Fibroblast of peridontal ligament (primary cell): ENCODE measurements around the gene KRT8.
A peak's percentile ranks its signal among the peaks of the same experiment; 100 is the strongest.
"Not testable (repeated sequence)": the region's sequence is repeated elsewhere in the genome, so short reads cannot be mapped to it uniquely, and the experiment has no call there.

Experiments
- DNase-seq: peaks from one replicate; pipeline ENCODE4 v3.0.0-alpha.2; 2010; ENCODE audit errors: extremely low read depth

The KRT8 gene

DNA sequence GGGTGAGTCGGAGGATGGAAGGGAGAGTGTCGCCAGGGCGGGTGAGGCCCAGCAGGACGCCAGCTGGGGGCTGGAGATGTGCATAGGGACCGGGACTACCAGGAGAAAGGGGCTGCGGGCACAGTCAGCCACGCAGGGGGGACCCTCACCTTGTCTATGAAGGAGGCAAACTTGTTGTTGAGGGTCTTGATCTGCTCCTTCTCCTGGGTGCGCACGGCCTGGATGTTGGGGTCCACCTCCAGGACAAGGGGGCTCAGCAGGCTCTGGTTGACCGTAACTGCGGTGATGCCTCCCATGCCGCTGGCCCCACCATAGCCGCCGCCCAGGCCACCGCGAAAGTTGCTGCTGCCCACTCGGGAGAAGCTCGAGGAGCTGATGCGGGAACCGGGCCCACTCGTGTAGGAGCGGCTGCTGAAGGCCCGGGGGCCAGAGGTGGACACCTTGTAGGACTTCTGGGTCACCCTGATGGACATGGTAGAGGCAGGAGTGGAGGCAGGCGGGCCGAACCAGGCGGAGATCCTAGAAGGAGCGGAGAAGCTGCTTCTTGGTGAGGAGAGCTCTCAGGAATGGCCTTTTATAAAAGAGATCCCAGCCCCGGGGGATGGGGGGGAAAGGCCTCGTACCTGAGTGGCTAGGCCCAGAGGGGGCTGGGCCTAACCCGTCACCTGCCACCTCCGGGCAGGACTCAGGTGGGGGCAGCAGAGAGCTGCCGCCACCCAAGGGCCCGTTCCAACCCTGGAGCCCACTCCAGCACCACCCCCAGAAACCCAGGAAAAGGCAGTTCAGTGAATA lies at the start of gene KRT8:
TSS of gene KRT8 (minus strand) at position 568 of the 792 bp plus-strand sequence. CDS start at position 473, 95 bp downstream.
- not testable (repeated sequence) for DNase-seq

DNA sequence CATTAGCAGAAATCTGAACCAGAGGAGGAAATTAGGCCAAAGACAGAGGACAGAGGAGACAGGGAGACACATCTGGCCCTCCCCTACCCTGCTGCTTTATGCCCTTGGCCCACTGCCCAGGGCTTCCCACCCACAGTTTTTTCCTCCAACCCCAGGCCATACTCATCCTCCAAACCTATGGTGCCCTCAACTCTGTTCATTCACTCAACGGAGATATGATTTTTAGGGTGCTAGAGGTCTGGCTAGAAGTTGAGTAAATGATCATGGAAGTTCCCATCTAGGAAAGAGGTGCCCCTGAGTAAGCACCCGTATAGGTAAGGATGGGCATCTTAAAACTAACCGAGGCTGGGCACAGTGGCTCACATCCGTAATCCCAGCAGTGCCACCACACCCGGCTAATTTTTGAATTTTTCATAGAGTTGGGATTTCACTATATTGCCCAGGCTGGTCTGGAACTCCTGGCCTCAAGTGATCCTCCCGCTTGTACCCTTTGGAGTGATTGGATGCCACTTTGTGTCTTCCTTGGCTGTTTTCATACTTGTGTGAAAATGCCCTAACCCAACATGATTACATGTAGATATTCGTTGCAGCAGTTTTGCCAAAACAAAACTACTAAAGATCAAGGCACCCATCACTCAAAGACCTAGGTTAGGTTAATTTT lies 48.4 kb upstream of the KRT8 start:
- no peak for DNase-seq

DNA sequence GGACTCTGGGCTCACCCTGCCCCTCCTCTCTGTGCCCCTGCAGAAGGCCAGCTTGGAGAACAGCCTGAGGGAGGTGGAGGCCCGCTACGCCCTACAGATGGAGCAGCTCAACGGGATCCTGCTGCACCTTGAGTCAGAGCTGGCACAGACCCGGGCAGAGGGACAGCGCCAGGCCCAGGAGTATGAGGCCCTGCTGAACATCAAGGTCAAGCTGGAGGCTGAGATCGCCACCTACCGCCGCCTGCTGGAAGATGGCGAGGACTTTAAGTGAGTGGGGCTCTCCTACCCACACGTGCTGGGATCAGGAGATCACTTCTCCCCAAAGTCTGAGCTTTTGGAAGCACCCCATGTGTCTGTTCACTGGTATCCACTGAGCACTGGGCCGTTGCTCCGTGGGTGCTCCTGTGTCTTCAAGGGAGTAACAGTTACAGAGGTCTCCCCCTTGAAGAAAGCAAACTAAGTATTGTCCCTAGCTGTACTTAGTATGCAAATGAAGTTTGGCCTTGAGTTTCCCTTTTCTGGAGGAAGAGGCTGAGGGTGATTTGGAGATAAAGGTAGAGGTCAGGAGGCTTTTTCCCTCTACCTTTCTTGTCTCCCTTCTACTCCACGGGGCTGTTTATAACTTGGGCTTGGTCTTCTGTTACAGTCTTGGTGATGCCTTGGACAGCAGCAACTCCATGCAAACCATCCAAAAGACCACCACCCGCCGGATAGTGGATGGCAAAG lies 47.4 kb upstream of the KRT8 start:
- no peak for DNase-seq

DNA sequence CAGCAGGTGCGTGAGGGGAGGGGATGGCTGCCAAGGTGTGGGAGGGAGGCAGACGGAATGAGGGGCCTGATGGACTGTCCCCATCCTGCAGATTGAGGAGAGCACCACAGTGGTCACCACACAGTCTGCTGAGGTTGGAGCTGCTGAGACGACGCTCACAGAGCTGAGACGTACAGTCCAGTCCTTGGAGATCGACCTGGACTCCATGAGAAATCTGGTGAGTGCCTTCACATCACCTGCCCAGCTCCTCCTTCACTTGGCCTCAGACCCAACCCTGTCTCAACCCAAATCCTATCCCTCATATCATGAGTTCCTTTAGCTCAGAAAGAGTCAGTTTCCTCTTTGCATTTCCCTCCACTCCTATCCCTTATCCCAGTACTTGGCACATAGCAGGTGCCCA lies 46.8 kb upstream of the KRT8 start:
- DNase-seq: no peak

DNA sequence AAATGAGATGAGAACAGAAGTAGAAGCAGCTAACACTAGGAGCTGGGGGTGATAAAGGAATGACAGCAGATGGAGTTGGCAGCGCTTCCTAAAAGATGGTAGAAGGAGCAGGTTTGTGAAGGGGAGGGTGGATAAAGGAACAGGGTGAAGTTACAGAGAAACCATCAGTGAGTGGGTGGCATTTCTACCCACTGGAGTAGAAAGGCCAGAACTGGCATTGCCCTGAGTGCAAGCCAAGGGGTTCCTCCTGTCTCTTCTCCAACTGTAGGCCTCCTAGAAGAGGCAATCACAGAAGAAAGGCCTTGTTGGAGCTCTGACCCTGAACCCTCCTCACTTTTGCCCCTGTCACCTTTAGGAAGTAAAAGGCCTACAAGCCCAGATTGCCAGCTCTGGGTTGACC lies 46.2 kb upstream of the KRT8 start:
- DNase-seq: no peak

DNA sequence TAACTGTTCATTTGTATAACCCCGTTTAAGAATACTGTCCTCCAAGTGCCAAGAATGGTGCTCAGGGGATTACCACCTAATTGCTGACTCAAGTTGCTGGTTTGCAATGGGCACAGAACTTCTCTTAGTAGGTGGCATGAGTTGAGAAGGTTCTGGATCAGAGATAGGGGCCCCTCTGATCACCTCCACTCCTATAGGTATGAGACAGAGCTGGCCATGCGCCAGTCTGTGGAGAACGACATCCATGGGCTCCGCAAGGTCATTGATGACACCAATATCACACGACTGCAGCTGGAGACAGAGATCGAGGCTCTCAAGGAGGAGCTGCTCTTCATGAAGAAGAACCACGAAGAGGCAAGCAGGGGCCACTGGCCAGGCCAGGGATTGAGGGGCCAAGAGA lies 45.7 kb upstream of the KRT8 start:
- DNase-seq: no peak

DNA sequence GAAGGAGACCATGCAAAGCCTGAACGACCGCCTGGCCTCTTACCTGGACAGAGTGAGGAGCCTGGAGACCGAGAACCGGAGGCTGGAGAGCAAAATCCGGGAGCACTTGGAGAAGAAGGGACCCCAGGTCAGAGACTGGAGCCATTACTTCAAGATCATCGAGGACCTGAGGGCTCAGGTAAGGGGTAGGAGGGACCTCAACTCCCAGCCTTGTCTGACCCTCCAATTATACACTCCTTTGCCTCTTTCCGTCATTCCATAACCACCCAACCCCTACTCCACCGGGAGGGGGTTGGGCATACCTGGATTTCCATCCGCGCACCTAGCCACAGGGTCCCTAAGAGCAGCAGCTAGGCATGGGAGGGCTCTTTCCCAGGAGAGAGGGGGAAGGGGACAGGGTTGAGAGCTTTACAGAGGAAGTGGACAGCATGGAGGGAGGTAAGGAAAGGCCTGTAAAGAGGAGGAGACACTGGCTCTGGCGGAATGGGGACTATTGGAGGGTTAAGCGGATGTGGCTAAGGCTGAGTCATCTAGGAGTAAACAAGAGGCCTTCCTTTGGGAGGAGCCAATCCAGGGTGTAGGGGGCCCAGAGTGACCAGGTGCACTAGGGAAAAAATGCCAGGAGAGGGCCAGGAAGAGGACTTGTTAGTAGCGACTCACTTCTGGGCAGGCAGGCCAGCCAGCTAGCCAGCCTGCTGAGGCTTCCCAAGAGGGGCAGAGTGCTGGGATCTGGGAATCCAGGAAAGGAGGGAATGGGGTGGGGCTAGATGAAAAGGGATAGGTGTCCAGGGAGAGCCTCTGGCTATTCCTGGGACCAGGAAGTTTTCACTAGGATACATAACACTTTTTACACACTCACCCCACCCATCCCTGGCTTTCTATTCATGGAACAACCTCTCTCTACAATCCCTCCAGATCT lies 44.8 kb upstream of the KRT8 start:
- DNase-seq: peak; percentile 43

DNA sequence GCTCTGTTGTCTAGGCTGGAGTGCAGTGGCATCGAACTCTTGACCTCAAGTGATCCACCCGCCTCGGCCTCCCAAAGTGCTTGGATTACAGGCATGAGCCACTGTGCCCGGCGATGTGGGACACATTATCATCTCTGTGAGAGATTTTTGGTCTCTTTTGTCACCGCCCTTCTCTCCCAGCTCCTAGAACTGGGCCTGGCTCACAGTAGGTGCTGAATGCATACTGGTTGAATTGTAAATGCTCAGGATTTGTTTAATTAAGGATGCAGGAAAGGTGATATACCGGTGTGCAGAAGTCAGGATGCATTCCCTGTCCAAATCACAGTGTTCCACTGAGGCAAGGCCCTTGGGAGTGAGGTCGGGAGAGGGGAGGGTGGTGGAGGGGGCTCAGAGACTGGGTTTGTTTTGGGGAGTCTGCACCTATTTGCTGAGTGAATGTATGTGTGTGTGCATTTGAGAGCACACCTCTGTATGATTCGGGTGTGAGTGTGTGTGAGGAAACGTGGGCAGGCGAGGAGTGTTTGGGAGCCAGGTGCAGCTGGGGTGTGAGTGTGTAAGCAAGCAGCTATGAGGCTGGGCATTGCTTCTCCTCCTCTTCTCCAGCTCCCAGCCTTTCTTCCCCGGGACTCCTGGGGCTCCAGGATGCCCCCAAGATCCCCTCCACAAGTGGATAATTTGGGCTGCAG lies 43.0 kb upstream of the KRT8 start:
- DNase-seq: no peak

DNA sequence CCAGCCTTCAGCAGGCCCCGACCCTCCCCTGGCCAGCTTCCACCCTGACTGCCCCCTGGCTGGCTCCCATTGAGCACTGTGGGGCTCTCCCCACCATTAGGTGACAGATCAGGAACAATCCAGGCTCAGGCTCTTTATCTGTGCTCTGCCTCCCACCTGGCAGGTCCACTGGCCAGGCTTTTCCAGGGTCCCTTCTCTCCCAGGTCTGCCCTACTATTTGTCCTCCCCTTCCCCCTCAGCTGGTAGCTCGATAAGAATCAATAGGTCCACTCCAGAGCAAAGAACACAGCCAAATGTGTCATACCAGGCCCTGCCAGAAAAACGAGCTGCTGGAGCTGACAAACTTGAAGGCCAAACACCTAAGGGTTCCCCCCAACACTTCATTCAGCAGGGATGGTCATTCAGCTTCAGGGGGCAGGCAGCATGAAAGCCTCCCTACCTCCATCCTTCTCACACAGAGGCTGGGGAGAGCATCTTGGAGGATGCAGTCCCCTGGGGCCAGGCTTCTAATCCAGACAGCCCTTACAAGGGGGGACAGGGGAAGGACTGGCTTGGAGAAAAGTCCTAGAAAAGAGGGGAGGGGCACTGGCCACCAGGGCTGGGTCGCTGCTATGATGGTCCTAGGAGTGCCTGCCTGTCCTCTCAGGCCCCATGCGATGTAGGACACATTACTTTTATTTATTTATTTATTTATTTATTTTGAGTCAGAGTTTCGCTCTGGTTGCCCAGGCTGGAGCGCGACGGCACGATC lies 42.1 kb upstream of the KRT8 start:
- DNase-seq: no peak

DNA sequence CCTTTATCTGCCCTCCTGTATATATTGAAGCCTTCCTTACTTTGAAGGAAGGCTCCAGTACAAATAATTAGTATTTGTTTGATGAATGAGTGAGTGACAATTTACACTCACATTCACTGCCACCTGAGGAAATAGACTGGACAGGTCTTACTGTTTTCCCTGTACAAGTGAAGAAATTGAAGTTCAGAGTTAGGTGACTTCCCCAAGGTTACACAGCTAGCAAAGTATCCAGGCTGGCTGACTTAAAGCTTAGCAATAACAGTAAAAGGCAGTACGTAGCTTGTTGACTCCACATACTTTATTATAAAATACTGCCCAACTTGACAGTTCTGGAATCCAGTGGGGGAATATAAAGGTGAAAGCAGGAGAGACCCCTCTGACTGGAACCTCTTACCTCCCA lies 41.5 kb upstream of the KRT8 start:
- no peak for DNase-seq

DNA sequence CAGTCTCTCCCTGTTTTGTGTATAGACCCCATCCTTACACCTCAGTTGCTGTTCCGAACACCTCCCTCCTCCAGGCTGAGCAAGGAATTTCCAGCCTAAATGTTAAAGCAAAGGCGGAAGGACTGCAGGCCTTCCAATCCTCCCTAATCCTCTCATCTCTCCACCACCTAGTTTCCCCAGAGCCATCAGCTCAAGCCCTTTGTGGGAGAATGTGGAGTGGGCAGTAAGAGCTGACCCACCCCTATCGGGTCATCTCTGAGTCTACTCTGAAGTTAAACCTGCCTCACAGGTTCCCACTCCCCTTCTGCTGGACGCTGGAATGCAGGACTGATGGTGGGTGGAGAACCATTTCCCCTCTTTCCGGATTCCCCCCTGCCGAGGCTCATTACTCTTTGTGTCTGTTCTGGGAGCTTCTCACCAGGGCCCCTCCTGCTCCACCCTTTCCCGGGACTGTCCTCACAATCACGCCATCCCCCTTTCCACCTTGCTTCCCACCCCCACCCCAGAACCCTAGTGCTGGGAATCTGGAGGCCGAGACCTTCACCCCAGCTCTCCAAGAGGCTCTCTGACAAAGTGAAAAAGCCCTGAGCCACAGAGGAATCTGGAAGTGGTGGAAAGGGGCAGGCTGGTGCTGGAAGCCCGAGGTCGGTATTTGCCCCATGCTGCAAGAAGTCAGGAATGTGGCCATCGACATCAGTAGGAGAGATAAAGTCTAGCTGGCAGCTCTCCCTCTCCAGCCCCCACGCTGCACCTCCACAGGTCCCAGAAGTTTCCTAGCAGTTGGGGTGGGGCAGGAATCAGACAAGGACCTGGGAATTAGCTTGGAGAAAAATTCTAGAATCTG lies 40.7 kb upstream of the KRT8 start:
- no peak for DNase-seq

DNA sequence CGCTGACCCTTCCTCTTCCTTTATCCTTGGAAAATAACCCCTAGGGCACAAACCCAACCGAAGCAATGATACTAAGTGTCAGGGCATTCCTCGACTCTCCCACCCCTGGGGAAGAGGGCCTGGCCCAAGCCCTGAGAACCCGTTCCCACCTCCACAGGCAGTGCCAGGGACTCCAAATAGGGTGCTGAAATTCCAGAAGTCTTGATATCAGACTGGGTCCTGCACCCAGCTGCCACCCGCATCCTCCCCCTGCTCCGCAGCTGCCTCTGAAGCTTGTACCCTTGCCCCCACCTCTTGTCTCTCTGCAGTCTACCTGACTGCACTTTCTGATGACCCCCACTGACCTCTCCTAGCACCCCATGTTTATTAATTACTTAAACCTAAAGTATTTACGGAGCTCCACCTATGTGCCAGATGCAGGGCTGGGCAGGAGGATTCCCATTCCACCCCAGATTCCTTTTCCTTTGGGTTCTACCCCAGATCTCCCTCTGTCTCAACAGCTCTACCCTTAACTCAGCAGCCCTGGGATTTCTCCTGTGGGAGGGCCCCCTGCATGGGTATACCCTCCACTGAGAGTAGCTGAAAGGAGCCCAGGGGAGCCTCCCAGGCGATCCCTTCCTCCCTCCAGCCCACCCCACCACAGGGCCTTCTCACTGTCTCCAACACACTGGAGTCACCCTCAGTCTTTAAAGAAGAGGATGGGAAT lies 40.0 kb upstream of the KRT8 start:
- DNase-seq: no peak

DNA sequence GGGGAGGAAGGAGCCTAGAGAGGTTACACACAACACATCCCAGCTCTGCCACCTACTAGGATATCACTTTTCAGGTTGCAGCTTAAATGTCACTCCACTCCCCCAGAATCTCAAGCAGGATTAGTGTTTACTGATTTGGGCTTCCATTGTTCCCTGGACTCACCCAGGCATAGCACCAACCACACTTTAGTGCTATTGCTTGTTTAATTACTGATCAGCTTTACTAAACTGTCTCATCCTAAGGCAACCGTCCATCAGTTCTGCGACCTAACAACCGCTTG lies 38.0 kb upstream of the KRT8 start:
- DNase-seq: no peak

DNA sequence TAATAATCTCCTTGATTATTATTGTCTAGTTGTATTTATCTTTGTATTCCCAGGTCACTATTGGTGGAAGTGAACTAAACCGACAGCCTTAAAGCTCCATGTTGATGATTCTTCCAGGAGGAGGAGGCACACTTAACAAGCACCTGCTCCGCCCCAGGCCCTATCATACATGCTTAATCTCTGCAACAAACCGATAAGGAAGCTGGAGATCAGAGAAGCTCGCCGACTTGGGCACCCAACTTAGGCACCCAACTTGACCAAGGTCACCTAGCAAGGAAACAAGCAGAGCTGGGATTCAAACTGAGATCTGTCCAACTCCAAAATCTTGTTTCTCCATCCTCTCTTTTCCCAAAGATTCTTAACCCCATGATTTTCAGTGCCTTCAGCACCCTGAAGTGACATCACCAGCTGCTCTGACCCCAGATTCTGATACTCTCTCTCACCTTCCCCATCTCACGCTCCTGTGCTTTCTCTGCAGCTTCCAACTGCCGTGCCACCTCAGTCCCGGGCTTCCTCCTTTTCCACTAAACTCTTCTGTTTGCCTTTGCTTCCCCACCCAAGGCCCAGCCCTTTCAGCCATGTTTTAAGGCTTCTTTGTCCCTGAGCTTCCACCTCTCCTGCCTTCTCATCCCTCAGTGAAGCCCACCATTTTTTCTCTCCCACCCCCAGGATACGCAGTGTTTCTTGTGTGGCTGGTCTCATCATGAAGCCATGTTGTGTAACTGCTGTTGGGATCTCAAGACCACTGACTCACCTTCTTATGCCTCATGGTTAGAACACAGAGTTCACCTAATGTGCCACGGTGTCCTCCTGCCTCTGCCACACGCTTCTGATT lies 37.4 kb upstream of the KRT8 start:
- no peak for DNase-seq

DNA sequence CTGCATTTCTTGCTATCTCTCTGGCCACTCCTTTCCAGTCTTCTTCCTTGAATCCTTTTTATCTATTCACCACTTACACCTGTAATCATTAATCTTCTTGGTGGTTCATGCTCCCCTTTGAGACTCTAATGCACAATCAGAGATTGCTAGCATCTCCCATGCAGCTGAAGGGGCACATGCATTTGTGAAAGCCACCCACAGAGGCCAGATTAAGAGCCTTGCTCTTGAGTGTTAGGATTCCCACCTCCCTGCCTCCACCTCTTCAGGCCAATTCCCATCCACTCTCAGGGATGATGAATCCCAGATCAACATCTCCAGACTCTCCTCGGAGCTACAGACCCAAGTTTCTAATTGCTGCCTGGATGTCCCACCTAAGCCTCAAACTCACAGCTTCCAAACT lies 24.7 kb upstream of the KRT8 start:
- DNase-seq: no peak

DNA sequence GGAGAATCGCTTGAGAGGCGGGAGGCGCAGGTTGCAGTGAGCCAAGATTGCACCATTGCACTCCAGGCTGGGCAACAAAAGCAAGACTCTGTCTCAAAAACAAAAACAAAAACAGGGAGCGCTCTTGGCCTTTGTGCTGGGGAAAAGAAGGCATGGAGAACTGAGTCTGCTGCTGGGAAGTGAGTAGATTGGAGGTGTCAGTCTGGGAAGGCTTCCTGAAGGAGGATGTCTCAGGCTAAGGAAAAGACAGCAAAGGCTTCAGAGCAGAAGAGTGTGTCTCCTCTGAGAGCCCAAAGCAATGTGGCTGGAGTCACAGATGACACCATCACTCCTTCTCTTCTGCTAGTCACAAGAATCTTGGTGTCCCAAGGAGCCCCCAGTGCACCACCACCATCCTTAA lies 23.1 kb upstream of the KRT8 start:
- no peak for DNase-seq

DNA sequence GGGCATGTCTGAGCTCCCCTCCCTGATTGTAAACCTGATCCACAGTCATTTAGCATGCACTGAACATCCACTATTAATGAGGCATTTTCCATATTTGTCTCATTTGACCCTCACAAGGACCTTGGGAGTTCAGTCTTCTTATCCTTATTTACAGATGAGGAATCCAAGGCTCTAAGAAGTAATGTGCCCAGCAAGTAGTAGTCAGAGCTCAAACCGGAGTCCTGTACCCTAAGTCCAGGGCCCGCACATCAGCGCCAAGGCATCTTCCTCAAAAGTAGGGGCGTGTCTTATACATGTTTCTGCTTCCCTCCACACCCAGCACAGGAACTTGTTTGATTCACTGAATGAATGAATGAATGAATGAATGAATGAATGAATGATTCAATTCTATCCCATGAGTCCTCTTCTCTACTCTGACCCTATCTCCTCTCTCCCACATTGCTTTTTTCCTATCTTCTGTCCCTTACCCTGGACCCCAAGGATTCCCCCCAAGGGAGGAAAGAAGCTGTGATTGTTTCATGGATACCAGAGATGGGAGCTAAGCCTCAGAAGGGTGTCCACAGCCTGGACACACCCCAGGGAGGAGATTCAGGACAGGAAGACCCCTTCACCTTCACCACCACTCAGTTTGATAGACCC lies 21.8 kb upstream of the KRT8 start:
- no peak for DNase-seq
